Measurements from ENCODE around the gene TGFB1I1. TPM values are rescaled to one million over a fixed set of nuclear protein-coding genes. Genes with fewer than 3 reads are reported as not detected.

TGFB1I1 gene
- total and polyA plus RNA-seq, 2 donors (not counting 1 experiment from before 2014, with no cell fraction given), result 0.16 to 4.0 TPM

- peaks cover 27% of the 10 kb centered on the region for H4K20me1 ChIP-seq (ENCODE audit: control insufficient read depth, insufficient read depth, low read length, poor library complexity, severe bottlenecking)
- H2AFZ ChIP-seq (ENCODE audit: insufficient read depth, low read depth, low read length, poor library complexity, severe bottlenecking), result peak overlapping the region; percentile 81
- ChIA-PET POLR2A (interaction anchor here (0.7 to 2.7 kb wide), 7 partner anchors 19 to 799 kb away, joined by 3 to 12 read pairs (median 8); partner anchors contain the start of genes FUS, ZNF646 and ZNF668), CTCF (interaction anchor here (1.0 to 7.2 kb wide), 6 partner anchors 14 to 413 kb away, joined by 3 to 43 read pairs (median 4); partner anchors contain the start of gene ZNF843)
- peak overlapping the region; percentile 94 for H3K4me3 Mint-ChIP-seq
- TF ChIP-seq EZH2 (IDR thresholded peaks at IDR 0.05; ENCODE audit: borderline replicate concordance, insufficient read depth, low read depth, low read length, poor library complexity, severe bottlenecking) (no peak), CTCF (IDR thresholded peaks at IDR 0.05) (no peak)
- ATAC-seq (ENCODE audit: low read depth) (no peak), DNase-seq (peak; percentile 74)
- H3K27me3 Mint-ChIP-seq, result no peaks in the 10 kb centered on the region
- intact Hi-C loops (cut with micrococcal nuclease), result loop anchor here (2.0 to 5.0 kb wide), 4 partner anchors 15 to 901 kb away; partner anchors contain the start of genes PYCARD, ZNF764 and ZNF843
- peaks cover 56% of the 10 kb centered on the region for H3K4me1 Mint-ChIP-seq
- peak overlapping the region; percentile 71 to 94 (median 87) for H3K4me3 ChIP-seq (ENCODE audit: control extremely low read depth in 1 of 5, extremely low read depth in 1 of 5, insufficient read depth in 1 of 5, low read depth in 2 of 5, low read length in 4 of 5)
- H3K4me2 ChIP-seq (replicated peaks; ENCODE audit: low read depth, low read length, poor library complexity, severe bottlenecking), result peak overlapping the region; percentile 95
- no peaks in the 10 kb centered on the region for H3K27me3 ChIP-seq (replicated peaks in 1 of 4; ENCODE audit: control extremely low read depth in 1 of 4, control insufficient read depth in 3 of 4, insufficient read depth in 4 of 4, low read length in 3 of 4)
- H3K36me3 ChIP-seq (replicated peaks in 1 of 2; ENCODE audit: control extremely low read depth in 1 of 2, control insufficient read depth in 1 of 2, extremely low read depth in 1 of 2, insufficient read depth in 2 of 2, low read length in 1 of 2), result peaks cover 0 to 9% of the 10 kb centered on the region in 2 experiments
- under 1% methylated on average over 42 of the region's 42 CpGs for WGBS (ENCODE audit: insufficient coverage)
- H3K4me1 ChIP-seq (ENCODE audit: control insufficient read depth in 2 of 2, insufficient read depth in 2 of 2, low read length in 2 of 2), result peaks cover 29 to 42% of the 10 kb centered on the region in 2 donors
- H3K9me3 ChIP-seq (ENCODE audit: control extremely low read depth in 1 of 3, control insufficient read depth in 2 of 3, insufficient read depth in 1 of 3, low read length in 2 of 3), result no peaks in the 10 kb centered on the region
- peak overlapping the region; percentile 100 for H3K27ac Mint-ChIP-seq
- H3K9ac ChIP-seq (ENCODE audit: low read length), result peak overlapping the region; percentile 95
- peak overlapping the region; percentile 94 to 99 for H3K27ac ChIP-seq (ENCODE audit: low read length in 2 of 2)
- peaks cover 21% of the 10 kb centered on the region for H3K79me2 ChIP-seq (ENCODE audit: control insufficient read depth, insufficient read depth, low read length)
- H3K9me3 Mint-ChIP-seq (ENCODE audit: insufficient read depth), result no peaks in the 10 kb centered on the region
Measured at GRCh38 chr16:31458073-31458843, 13.7 kb upstream of the TGFB1I1 start.
